GM23248 (cell line): Measurements from ENCODE around the gene ZFY.

Experiments
- EZH2 ChIP-seq: fragments of 200-600 bp; sonication (generic); IDR thresholded peaks from 2 replicates; pipeline ENCODE4 v1.6.1; 2018; ENCODE audit warnings: antibody characterized with exemption, mild to moderate bottlenecking; ENCODE audit not compliant: insufficient read depth, poor library complexity, severe bottlenecking
- EZH2phosphoT487 ChIP-seq: fragments of 200-600 bp; sonication (generic); IDR thresholded peaks from 2 replicates; pipeline ENCODE4 v1.6.1; 2018; ENCODE audit warnings: antibody characterized with exemption, moderate library complexity, mild to moderate bottlenecking, low read depth; ENCODE audit not compliant: insufficient read depth

DNA sequence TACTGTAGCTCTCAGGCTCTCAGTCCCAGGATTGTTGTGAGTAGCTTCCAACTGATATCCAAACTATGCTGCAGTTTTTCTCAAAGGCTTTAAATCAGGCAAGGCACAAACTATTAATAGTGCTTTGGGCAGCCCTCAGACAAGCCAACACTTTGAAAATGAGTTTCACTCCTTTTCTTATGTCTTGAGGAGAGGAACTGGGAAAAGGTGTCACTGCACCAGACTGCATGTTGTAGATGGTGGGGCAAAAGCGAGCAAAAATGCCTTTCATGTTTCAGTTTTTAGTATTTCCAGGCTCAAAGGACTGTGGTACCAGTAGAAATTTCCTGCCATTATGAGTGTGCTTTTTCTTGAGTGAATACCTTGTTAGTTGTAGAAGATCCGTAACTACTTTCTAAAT lies 39.1 kb upstream of the ZFY start:
- TF ChIP-seq EZH2phosphoT487 (no peak), EZH2 (no peak)
